ENCODE data around the gene SERPINB6. TPM values are rescaled to one million over a fixed set of nuclear protein-coding genes. Genes with fewer than 3 reads are reported as not detected.

SERPINB6 gene
- total and polyA plus RNA-seq, 9 of the 15 experiments (the other 6 are each of a cell fraction or from before 2014, with no cell fraction given) = 86.6 to 211 (median 143) TPM

DNA sequence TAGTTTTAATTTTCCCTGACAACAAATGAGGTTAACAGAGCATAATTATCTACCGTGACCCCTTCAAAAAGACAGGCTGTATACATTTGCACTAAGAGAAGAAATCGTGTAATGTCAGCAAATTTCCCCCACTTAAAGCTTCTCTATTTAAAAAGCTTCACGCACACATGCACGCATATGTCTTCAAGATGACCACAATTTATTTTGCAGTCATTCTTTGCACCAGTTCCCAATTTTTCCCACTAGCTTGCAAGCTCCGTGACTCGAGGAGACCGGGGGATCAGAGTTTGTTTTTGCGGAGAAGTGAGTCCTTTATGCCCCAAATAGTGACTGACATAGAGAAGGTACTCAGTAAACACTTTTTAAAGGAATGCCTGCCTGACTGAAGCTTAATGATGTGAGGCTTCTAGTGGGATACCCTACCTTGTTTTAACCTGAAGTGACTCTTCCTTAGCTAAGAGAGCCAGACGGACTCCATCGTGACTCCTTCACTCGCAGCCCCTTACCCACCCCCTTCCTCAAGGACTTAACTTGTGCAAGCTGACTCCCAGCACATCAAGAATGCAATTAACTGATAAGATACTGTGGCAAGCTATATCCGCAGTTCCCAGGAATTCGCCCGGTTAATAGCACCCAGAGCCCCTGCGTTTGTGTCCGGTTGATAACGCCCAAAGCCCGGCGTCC, 19.0 kb upstream of the SERPINB6 start (continued):
- no peak for TF ChIP-seq BRCA1 (IDR thresholded peaks at IDR 0.05)
- no peak for TF ChIP-seq BRCA1 (CRISPR knock-in tag; IDR thresholded peaks at IDR 0.05)
- no peak for TF ChIP-seq USF2 (CRISPR knock-in tag; IDR thresholded peaks at IDR 0.05)
- TF ChIP-seq MAFG (tag; conservative IDR thresholded peaks at IDR 0.05) = peak; percentile 96
- TF ChIP-seq ZKSCAN8 (CRISPR knock-in tag; IDR thresholded peaks at IDR 0.05) = peak; percentile 84
- TF ChIP-seq ZNF561 (CRISPR knock-in tag; conservative IDR thresholded peaks at IDR 0.05) = peak; percentile 75; the same call in 1 of the 2 replicates
- TF ChIP-seq GATAD2A (IDR thresholded peaks at IDR 0.05) = 0 out of 2 replicates have a peak, but pooled peaks have one; percentile 85
- peak; percentile 64 for TF ChIP-seq RBFOX2 (IDR thresholded peaks at IDR 0.05; ENCODE audit: low read depth, low read length)
- TF ChIP-seq, protein P1, sequence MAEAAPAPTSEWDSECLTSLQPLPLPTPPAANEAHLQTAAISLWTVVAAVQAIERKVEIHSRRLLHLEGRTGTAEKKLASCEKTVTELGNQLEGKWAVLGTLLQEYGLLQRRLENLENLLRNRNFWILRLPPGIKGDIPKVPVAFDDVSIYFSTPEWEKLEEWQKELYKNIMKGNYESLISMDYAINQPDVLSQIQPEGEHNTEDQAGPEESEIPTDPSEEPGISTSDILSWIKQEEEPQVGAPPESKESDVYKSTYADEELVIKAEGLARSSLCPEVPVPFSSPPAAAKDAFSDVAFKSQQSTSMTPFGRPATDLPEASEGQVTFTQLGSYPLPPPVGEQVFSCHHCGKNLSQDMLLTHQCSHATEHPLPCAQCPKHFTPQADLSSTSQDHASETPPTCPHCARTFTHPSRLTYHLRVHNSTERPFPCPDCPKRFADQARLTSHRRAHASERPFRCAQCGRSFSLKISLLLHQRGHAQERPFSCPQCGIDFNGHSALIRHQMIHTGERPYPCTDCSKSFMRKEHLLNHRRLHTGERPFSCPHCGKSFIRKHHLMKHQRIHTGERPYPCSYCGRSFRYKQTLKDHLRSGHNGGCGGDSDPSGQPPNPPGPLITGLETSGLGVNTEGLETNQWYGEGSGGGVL (CRISPR knock-in tag; IDR thresholded peaks at IDR 0.05) = peak; percentile 29; the same call in 1 of the 2 replicates
- TF ChIP-seq TBL1XR1 (IDR thresholded peaks at IDR 0.05; ENCODE audit: low read length in 2 of 2) = peak in 1 of 2 experiments; percentile 30; a peak in 3 of 4 replicates
- peak; percentile 94; the same call in 1 of the 2 replicates for TF ChIP-seq KLF6 (CRISPR knock-in tag; IDR thresholded peaks at IDR 0.05; ENCODE audit: borderline replicate concordance)
- peak; percentile 84 for TF ChIP-seq ZBTB17 (CRISPR knock-in tag; IDR thresholded peaks at IDR 0.05)
- TF ChIP-seq RBM15 (IDR thresholded peaks at IDR 0.05; ENCODE audit: insufficient read depth, low read length) = no peak
- no peak; the same call in 1 of the 2 replicates for TF ChIP-seq MTF1 (CRISPR knock-in tag; IDR thresholded peaks at IDR 0.05; ENCODE audit: borderline replicate concordance)
- TF ChIP-seq ZNF282 (CRISPR knock-in tag; IDR thresholded peaks at IDR 0.05) = no peak
- no peak for TF ChIP-seq EZH2 (IDR thresholded peaks at IDR 0.05; ENCODE audit: borderline replicate concordance, low read depth, low read length)
- TF ChIP-seq ZNF436 (CRISPR knock-in tag; IDR thresholded peaks at IDR 0.05) = 0 out of 2 replicates have a peak, but pooled peaks have one; percentile 29
- TF ChIP-seq GATA2 (CRISPR knock-in tag; IDR thresholded peaks at IDR 0.05) = peak; percentile 37; the same call in 1 of the 2 replicates
- peak; percentile 35; the same call in 1 of the 2 replicates for TF ChIP-seq FOXM1 (IDR thresholded peaks at IDR 0.05; ENCODE audit: low read depth)
- TF ChIP-seq FOXM1 (CRISPR knock-in tag; IDR thresholded peaks at IDR 0.05; ENCODE audit: low read depth) = no peak
- TF ChIP-seq, protein P2, sequence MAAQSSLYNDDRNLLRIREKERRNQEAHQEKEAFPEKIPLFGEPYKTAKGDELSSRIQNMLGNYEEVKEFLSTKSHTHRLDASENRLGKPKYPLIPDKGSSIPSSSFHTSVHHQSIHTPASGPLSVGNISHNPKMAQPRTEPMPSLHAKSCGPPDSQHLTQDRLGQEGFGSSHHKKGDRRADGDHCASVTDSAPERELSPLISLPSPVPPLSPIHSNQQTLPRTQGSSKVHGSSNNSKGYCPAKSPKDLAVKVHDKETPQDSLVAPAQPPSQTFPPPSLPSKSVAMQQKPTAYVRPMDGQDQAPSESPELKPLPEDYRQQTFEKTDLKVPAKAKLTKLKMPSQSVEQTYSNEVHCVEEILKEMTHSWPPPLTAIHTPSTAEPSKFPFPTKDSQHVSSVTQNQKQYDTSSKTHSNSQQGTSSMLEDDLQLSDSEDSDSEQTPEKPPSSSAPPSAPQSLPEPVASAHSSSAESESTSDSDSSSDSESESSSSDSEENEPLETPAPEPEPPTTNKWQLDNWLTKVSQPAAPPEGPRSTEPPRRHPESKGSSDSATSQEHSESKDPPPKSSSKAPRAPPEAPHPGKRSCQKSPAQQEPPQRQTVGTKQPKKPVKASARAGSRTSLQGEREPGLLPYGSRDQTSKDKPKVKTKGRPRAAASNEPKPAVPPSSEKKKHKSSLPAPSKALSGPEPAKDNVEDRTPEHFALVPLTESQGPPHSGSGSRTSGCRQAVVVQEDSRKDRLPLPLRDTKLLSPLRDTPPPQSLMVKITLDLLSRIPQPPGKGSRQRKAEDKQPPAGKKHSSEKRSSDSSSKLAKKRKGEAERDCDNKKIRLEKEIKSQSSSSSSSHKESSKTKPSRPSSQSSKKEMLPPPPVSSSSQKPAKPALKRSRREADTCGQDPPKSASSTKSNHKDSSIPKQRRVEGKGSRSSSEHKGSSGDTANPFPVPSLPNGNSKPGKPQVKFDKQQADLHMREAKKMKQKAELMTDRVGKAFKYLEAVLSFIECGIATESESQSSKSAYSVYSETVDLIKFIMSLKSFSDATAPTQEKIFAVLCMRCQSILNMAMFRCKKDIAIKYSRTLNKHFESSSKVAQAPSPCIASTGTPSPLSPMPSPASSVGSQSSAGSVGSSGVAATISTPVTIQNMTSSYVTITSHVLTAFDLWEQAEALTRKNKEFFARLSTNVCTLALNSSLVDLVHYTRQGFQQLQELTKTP (IDR thresholded peaks at IDR 0.05; ENCODE audit: low read depth in 1 of 2, partially characterized antibody in 2 of 2) = peak; percentile 10 to 29

Data from K562 (cell line).